ENCODE data around the gene SPOP. TPM values are rescaled to one million over a fixed set of nuclear protein-coding genes. Genes with fewer than 3 reads are reported as not detected.

SPOP gene
- total and polyA plus RNA-seq, 9 of the 15 experiments (the other 6 are each of a cell fraction or from before 2014, with no cell fraction given): 34.2 to 65.9 (median 39.7) TPM

DNA sequence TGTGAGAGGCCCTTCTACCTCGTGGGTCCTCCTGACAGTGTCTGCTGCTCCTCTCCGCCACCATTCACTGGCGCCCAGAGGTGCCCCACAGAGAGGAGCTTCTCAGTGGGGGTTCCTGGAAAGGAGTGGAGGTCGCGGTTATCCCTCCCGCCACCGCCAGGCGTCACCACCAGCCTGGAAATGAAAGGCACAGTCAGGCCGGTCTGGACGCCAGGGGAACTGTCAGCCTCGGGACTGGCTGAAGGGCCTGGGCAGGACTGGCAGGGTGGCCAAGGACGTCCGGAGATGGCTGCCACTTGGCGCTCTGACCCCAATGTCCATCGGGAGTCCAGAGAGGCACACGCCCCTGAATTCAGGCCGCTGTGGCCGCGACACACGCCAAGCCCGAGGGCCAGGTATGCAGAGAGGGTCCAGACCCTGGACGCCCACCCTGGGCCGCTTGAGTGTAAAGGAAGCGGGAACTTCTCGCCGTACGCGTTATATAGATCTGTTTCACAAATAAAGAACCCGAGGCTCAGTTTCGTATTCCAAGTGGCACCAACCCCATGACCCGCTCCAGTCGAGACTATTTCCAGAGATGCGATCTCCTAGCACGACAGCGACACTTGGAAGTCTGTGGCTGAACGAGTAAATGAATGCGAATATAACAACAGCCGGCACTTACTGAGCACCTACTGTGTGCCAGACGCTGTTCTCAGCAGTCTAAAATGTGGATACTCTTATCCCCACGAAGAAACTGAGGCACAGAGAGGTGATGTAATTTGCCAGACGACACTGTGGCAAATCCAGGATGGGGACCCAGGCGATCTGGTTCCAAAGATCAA lies 109.8 kb downstream of the SPOP start:
- peak; percentile 90 for FAIRE-seq
- H3K9me1 ChIP-seq (ENCODE audit: control insufficient read depth, insufficient read depth, low read length): no peaks in the 10 kb centered on the region
- H3K4me3 ChIP-seq: no peak overlapping the region
- H3K36me3 ChIP-seq (ENCODE audit: control insufficient read depth, insufficient read depth, low read length): no peaks in the 10 kb centered on the region
- H3K27me3 ChIP-seq (ENCODE audit: control insufficient read depth in 2 of 2, insufficient read depth in 2 of 2, low read length in 2 of 2): peaks cover 11 to 42% of the 10 kb centered on the region in 2 experiments; a peak in 3 of 5 replicates
- POLR2A ChIA-PET: interaction anchor here (0.6 to 1.4 kb wide), 3 partner anchors 57 to 146 kb away, joined by 3 to 4 read pairs (median 3); partner anchors contain the start of gene SLC35B1
- intact Hi-C loops (cut with micrococcal nuclease): loop anchor here (2.0 kb wide), 2 partner anchors 217 to 283 kb away; no protein-coding TSS in a partner anchor
- CTCF ChIA-PET (ENCODE audit: low intra/inter-chr PET ratio): interaction anchor here (0.6 to 7.7 kb wide), 8 partner anchors 73 to 549 kb away, joined by 4 to 167 read pairs (median 8); no protein-coding TSS in a partner anchor
- peak overlapping the region in 1 of 2 experiments; percentile 73; a peak in 2 of 4 replicates for H3K9ac ChIP-seq (ENCODE audit: insufficient read depth in 1 of 2, low read depth in 2 of 2, low read length in 2 of 2)
- peak overlapping the region; percentile 85 for H2AFZ ChIP-seq (ENCODE audit: low read depth, low read length)
- H3K4me2 ChIP-seq (ENCODE audit: insufficient read depth, low read length): peak overlapping the region; percentile 40; the same call in 1 of the 2 replicates
- no peaks in the 10 kb centered on the region for H3K79me2 ChIP-seq (ENCODE audit: control insufficient read depth, insufficient read depth, low read length)
- no peak overlapping the region for H3K27ac ChIP-seq (ENCODE audit: extremely low read depth, low read depth, low read length)
- in situ Hi-C loops (cut with MboI): loop anchor here (10.0 kb wide), 1 partner anchor 507 kb away; no protein-coding TSS in a partner anchor
- H3K9me3 ChIP-seq (replicated peaks; ENCODE audit: control insufficient read depth, insufficient read depth, low read depth, low read length): no peaks in the 10 kb centered on the region
- WGBS (ENCODE audit: insufficient coverage, low coverage, missing lambda C conversion rate): 30% methylated on average over 41 of the region's 42 CpGs
- peak; percentile 75 for ATAC-seq
- BruUV-seq (replicated peaks): no TSS peak
- peaks cover 13% of the 10 kb centered on the region; the same call in 1 of the 2 replicates for H4K20me1 ChIP-seq (replicated peaks; ENCODE audit: control insufficient read depth, insufficient read depth, low read length)
- H3K4me1 ChIP-seq (replicated peaks in 1 of 2; ENCODE audit: control insufficient read depth in 2 of 2, insufficient read depth in 2 of 2, low read length in 2 of 2): peaks cover 0 to 24% of the 10 kb centered on the region in 2 experiments; a peak in 4 of 5 replicates
- peak; percentile 63 to 86 (median 70) for DNase-seq (ENCODE audit: extremely low read depth in 1 of 4, low spot score in 3 of 4)
- TF ChIP-seq CBX2 (IDR thresholded peaks at IDR 0.05; ENCODE audit: insufficient read depth, low read length, poor library complexity, severe bottlenecking): no peak
- no peak for TF ChIP-seq SREBF2 (CRISPR knock-in tag; IDR thresholded peaks at IDR 0.05)
- TF ChIP-seq SMC3 (conservative IDR thresholded peaks at IDR 0.05; ENCODE audit: insufficient read depth, low read depth, low read length): peak; percentile 97
- TF ChIP-seq, protein P1, sequence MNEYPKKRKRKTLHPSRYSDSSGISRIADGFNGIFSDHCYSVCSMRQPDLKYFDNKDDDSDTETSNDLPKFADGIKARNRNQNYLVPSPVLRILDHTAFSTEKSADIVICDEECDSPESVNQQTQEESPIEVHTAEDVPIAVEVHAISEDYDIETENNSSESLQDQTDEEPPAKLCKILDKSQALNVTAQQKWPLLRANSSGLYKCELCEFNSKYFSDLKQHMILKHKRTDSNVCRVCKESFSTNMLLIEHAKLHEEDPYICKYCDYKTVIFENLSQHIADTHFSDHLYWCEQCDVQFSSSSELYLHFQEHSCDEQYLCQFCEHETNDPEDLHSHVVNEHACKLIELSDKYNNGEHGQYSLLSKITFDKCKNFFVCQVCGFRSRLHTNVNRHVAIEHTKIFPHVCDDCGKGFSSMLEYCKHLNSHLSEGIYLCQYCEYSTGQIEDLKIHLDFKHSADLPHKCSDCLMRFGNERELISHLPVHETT (CRISPR knock-in tag; conservative IDR thresholded peaks at IDR 0.05 in 1 of 2, IDR thresholded peaks at IDR 0.05 in 1 of 2): no peak
- no peak for TF ChIP-seq MTA2 (IDR thresholded peaks at IDR 0.05; ENCODE audit: low read depth)
- TF ChIP-seq NONO (IDR thresholded peaks at IDR 0.05; ENCODE audit: low read depth in 2 of 2, low read length in 1 of 2): 0 out of 4 replicates have a peak, but pooled peaks of 1 of the 2 experiments have one; percentile 21
- peak; percentile 69 for TF ChIP-seq GABPB1 (CRISPR knock-in tag; IDR thresholded peaks at IDR 0.05)
- TF ChIP-seq, protein P2, sequence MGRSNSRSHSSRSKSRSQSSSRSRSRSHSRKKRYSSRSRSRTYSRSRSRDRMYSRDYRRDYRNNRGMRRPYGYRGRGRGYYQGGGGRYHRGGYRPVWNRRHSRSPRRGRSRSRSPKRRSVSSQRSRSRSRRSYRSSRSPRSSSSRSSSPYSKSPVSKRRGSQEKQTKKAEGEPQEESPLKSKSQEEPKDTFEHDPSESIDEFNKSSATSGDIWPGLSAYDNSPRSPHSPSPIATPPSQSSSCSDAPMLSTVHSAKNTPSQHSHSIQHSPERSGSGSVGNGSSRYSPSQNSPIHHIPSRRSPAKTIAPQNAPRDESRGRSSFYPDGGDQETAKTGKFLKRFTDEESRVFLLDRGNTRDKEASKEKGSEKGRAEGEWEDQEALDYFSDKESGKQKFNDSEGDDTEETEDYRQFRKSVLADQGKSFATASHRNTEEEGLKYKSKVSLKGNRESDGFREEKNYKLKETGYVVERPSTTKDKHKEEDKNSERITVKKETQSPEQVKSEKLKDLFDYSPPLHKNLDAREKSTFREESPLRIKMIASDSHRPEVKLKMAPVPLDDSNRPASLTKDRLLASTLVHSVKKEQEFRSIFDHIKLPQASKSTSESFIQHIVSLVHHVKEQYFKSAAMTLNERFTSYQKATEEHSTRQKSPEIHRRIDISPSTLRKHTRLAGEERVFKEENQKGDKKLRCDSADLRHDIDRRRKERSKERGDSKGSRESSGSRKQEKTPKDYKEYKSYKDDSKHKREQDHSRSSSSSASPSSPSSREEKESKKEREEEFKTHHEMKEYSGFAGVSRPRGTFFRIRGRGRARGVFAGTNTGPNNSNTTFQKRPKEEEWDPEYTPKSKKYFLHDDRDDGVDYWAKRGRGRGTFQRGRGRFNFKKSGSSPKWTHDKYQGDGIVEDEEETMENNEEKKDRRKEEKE (IDR thresholded peaks at IDR 0.05; ENCODE audit: borderline replicate concordance in 1 of 2, control insufficient read depth in 1 of 2, low read depth in 2 of 2, low read length in 1 of 2): no peak
- peak in 1 of 3 experiments; percentile 17 for TF ChIP-seq YY1 (IDR thresholded peaks at IDR 0.05; ENCODE audit: borderline replicate concordance in 1 of 3, control insufficient read depth in 1 of 3, extremely low read depth in 1 of 3, insufficient read depth in 3 of 3, insufficient read length in 1 of 3, insufficient replicate concordance in 2 of 3, low read depth in 1 of 3, low read length in 2 of 3)
- 0 out of 2 replicates have a peak, but pooled peaks have one; percentile 19 for TF ChIP-seq ZFX (CRISPR knock-in tag; IDR thresholded peaks at IDR 0.05)
- TF ChIP-seq ILK (tag; IDR thresholded peaks at IDR 0.05; ENCODE audit: borderline replicate concordance, low read depth): no peak
- no peak for TF ChIP-seq ZNF212 (CRISPR knock-in tag; IDR thresholded peaks at IDR 0.05)
